H9 (cell line): ENCODE measurements around the gene KANSL1. TPM values are rescaled to one million over a fixed set of nuclear protein-coding genes. Genes with fewer than 3 reads are reported as not detected.
"Not testable (repeated sequence)": the region's sequence is repeated elsewhere in the genome, so short reads cannot be mapped to it uniquely, and the experiment has no call there.

Experiments used
- DNase-seq: peaks from one replicate; pipeline ENCODE4 v3.0.0-alpha.2; 2017
- H2AFZ ChIP-seq: one replicate; pipeline ENCODE4 v1.6.1; 2013; ENCODE audit warnings: mild to moderate bottlenecking, low read length, control low read depth, moderate library complexity
- H2AK5ac ChIP-seq: 2 replicates; pipeline ENCODE4 v1.6.1; 2013; ENCODE audit warnings: low read length, control low read depth, mixed read lengths; ENCODE audit not compliant: insufficient read length
- H2BK120ac ChIP-seq: one replicate; pipeline ENCODE4 v1.6.1; 2013; ENCODE audit warnings: low read depth, mild to moderate bottlenecking, low read length, control low read depth, inconsistent platforms; ENCODE audit not compliant: poor library complexity, severe bottlenecking
- H2BK12ac ChIP-seq: 2 replicates; pipeline ENCODE4 v1.6.1; 2013; ENCODE audit warnings: low read length, control low read depth, mixed read lengths, low read depth; ENCODE audit not compliant: insufficient read length
- H2BK15ac ChIP-seq: 2 replicates; pipeline ENCODE4 v1.6.1; 2013; ENCODE audit warnings: low read depth, low read length, control low read depth
- H2BK20ac ChIP-seq: one replicate; pipeline ENCODE4 v1.6.1; 2013; ENCODE audit warnings: low read depth, mild to moderate bottlenecking, low read length, control low read depth, inconsistent platforms; ENCODE audit not compliant: poor library complexity, severe bottlenecking
- H2BK5ac ChIP-seq: 2 replicates; pipeline ENCODE4 v1.6.1; 2013; ENCODE audit warnings: low read length, control low read depth, mixed read lengths; ENCODE audit not compliant: insufficient read length
- H3K14ac ChIP-seq: 2 replicates; pipeline ENCODE4 v1.6.1; 2013; ENCODE audit warnings: low read length, control low read depth; ENCODE audit not compliant: insufficient read depth
- H3K18ac ChIP-seq: 2 replicates; pipeline ENCODE4 v1.6.1; 2013; ENCODE audit warnings: low read depth, mild to moderate bottlenecking, mixed read lengths, low read length, control low read depth; ENCODE audit not compliant: insufficient read length
- H3K23ac ChIP-seq: 2 replicates; pipeline ENCODE4 v1.6.1; 2013; ENCODE audit warnings: low read length, control low read depth, mixed read lengths, low read depth; ENCODE audit not compliant: insufficient read length
- H3K23me2 ChIP-seq: 2 replicates; pipeline ENCODE4 v1.6.1; 2013; ENCODE audit warnings: low read depth, mild to moderate bottlenecking, mixed read lengths, low read length, control low read depth; ENCODE audit not compliant: insufficient read length, poor library complexity, severe bottlenecking
- H3K27ac ChIP-seq: 2 replicates; pipeline ENCODE4 v1.5.1; 2013; ENCODE audit warnings: low read length, control low read depth, mixed read lengths, low read depth; ENCODE audit not compliant: insufficient read length
- H3K27me3 ChIP-seq: 2 replicates; pipeline ENCODE4 v1.6.1; 2013; ENCODE audit warnings: low read length, control low read depth, inconsistent platforms; ENCODE audit not compliant: insufficient read depth
- H3K4ac ChIP-seq: 2 replicates; pipeline ENCODE4 v1.6.1; 2013; ENCODE audit warnings: low read depth, mild to moderate bottlenecking, control low read depth, inconsistent platforms, low read length, moderate library complexity
- H3K4me1 ChIP-seq: 2 replicates; pipeline ENCODE4 v1.6.1; 2013; ENCODE audit warnings: low read length, control low read depth, inconsistent platforms; ENCODE audit not compliant: insufficient read depth
- H3K4me2 ChIP-seq: 2 replicates; pipeline ENCODE4 v1.6.1; 2013; ENCODE audit warnings: low read length, control low read depth, mixed read lengths; ENCODE audit not compliant: insufficient read length, insufficient read depth
- H3K56ac ChIP-seq: 2 replicates; pipeline ENCODE4 v1.6.1; 2013; ENCODE audit warnings: low read depth, mild to moderate bottlenecking, mixed read lengths, low read length, control low read depth; ENCODE audit not compliant: insufficient read length
- H3K79me1 ChIP-seq: 2 replicates; pipeline ENCODE4 v1.6.1; 2013; ENCODE audit warnings: low read depth, mild to moderate bottlenecking, moderate library complexity, low read length, control low read depth, inconsistent platforms; ENCODE audit not compliant: insufficient read depth, poor library complexity, severe bottlenecking
- H3K79me2 ChIP-seq: 2 replicates; pipeline ENCODE4 v1.6.1; 2013; ENCODE audit warnings: low read length, control low read depth, inconsistent platforms; ENCODE audit not compliant: insufficient read depth
- H3K9ac ChIP-seq: 2 replicates; pipeline ENCODE4 v1.6.1; 2013; ENCODE audit warnings: low read length, control low read depth, mixed read lengths; ENCODE audit not compliant: insufficient read length; ENCODE audit errors: extremely low read depth
- H3K9me3 ChIP-seq: one replicate; pipeline ENCODE4 v1.6.1; 2013; ENCODE audit warnings: low read depth, low read length, inconsistent platforms; ENCODE audit not compliant: control insufficient read depth
- H3T11ph ChIP-seq: one replicate; pipeline ENCODE4 v1.6.1; 2013; ENCODE audit warnings: mild to moderate bottlenecking, low read length, control low read depth, inconsistent platforms
- H4K20me1 ChIP-seq: one replicate; pipeline ENCODE4 v1.6.1; 2013; ENCODE audit not compliant: control insufficient read depth, insufficient read length, insufficient read depth
- H4K5ac ChIP-seq: 2 replicates; pipeline ENCODE4 v1.6.1; 2013; ENCODE audit warnings: low read depth, mild to moderate bottlenecking, mixed read lengths, low read length, control low read depth; ENCODE audit not compliant: insufficient read length
- H4K8ac ChIP-seq: replicated peaks from 2 replicates; pipeline ENCODE4 v1.6.1; 2013; ENCODE audit warnings: low read length, control low read depth, mixed read lengths, low read depth; ENCODE audit not compliant: insufficient read length
- H4K91ac ChIP-seq: 2 replicates; pipeline ENCODE4 v1.6.1; 2013; ENCODE audit warnings: low read depth, mild to moderate bottlenecking, moderate library complexity, mixed read lengths, low read length, control low read depth; ENCODE audit not compliant: insufficient read length
- H3K27ac Mint-ChIP-seq, 3 experiments: 2 replicates in 2 of 3; 3 replicates in 1 of 3; pipeline ENCODE4 v1.8.0; 2020 to 2021; ENCODE audit warnings: mixed read lengths in 3 of 3, mild to moderate bottlenecking in 1 of 3, moderate library complexity in 1 of 3
- H3K27me3 Mint-ChIP-seq: 2 replicates; pipeline ENCODE4 v1.8.0; 2021; ENCODE audit warnings: low read depth, mild to moderate bottlenecking, moderate library complexity, mixed read lengths
- H3K36me3 Mint-ChIP-seq, 3 experiments: 2 replicates in 2 of 3; 3 replicates in 1 of 3; pipeline ENCODE4 v1.8.0; 2020 to 2021; ENCODE audit warnings: low read depth in 3 of 3, mixed read lengths in 3 of 3; ENCODE audit not compliant: insufficient read depth in 1 of 3
- H3K4me1 Mint-ChIP-seq, 2 experiments: 2 replicates each; pipeline ENCODE4 v1.8.0; 2020; ENCODE audit warnings: mixed read lengths in 2 of 2
- H3K4me3 Mint-ChIP-seq, 2 experiments: 2 replicates in 1 of 2; 3 replicates in 1 of 2; pipeline ENCODE4 v1.8.0; 2020 to 2021; ENCODE audit warnings: mild to moderate bottlenecking in 2 of 2, mixed read lengths in 2 of 2, moderate library complexity in 1 of 2
- H3K9me3 Mint-ChIP-seq, 2 experiments: 2 replicates in 1 of 2; 3 replicates in 1 of 2; pipeline ENCODE4 v1.8.0; 2020; ENCODE audit warnings: mild to moderate bottlenecking in 2 of 2, mixed read lengths in 2 of 2, moderate library complexity in 1 of 2
- WGBS: extraction: QIAGEN DNeasy Blood & Tissue Kit; methylation state at CpG from one replicate; pipeline ENCODE4 v1.1.7; 2013; ENCODE audit warnings: missing lambda C conversion rate, low lambda C conversion rate, mixed read lengths; ENCODE audit not compliant: insufficient read length; ENCODE audit errors: extremely low coverage; 5-methylcytosine and 5-hydroxymethylcytosine counted together
- total RNA-seq: library from RNA; stranded (reverse); gene quantifications from 2 replicates; pipeline ENCODE4 v1.2.1, GENCODE V29; 2021
- TF ChIP-seq, protein P1 (sequence below): fragments of 200-600 bp; sonication (generic); conservative IDR thresholded peaks from 3 replicates; pipeline ENCODE4 v1.8.0; 2021; ENCODE audit warnings: antibody characterized with exemption, mild to moderate bottlenecking

KANSL1 gene
- total RNA-seq, 1 experiment from 2014 or later = 114 TPM

DNA sequence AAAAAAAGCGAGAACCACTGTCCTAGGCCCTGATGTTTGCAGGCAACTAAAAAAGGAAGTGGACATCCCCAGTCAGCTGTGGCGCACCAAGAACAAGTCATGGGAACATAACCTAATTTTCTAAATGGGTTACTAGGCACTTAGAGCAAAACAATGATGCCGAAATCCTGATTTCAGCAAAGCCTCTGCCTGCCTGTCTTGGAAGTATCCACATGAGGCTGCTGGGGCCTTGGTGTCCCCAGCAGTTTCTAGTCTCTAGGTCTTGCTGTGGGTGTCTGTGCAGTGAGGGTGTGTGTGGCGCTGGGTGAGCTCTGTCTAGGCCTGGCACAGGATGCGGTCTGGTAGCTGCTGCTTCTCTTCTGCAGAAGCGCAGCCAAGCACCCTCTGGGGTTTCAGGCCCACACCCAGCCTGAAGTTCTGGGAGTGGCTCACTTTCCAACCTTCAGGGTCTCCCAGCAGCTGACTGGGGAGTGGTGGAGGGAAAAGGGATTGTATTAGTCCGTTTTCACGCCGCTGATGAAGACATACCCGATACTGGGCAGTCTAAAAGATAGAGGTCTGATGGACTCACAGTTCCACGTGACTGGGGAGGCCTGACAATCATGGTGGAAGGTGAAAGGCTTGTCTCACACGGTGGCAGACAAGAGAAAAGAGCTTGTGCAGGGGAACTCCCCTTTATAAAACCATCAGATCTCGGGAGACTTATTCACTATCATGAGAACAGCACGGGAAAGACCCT, 173.0 kb downstream of the KANSL1 start:
- WGBS = no CpG with 5 or more reads among the region's 14 CpGs
- Histone ChIP-seq H4K20me1 (no peaks in the 10 kb centered on the region), H3K23me2 (no peaks in the 10 kb centered on the region), H3K18ac (no peak overlapping the region), H2BK20ac (no peak overlapping the region), H3K27ac (no peak overlapping the region), H3K79me1 (no peaks in the 10 kb centered on the region), H2BK12ac (no peak overlapping the region), H3K23ac (no peak overlapping the region), H3K4ac (no peak overlapping the region), H3K9me3 (no peaks in the 10 kb centered on the region), H4K5ac (no peak overlapping the region), H4K8ac (no peak overlapping the region), H2AFZ (no peak overlapping the region), H2AK5ac (no peak overlapping the region), H3K56ac (no peak overlapping the region), H2BK5ac (no peak overlapping the region), H2BK120ac (no peak overlapping the region), H2BK15ac (no peak overlapping the region), H3K79me2 (no peaks in the 10 kb centered on the region), H3T11ph (no peak overlapping the region), H3K14ac (no peak overlapping the region), H3K9ac (no peak overlapping the region), H3K4me1 (no peaks in the 10 kb centered on the region), H3K4me2 (no peak overlapping the region), H3K27me3 (no peaks in the 10 kb centered on the region), H4K91ac (no peak overlapping the region)
- no peaks in the 10 kb centered on the region; the same call in 1 of the 2 replicates for H3K27me3 Mint-ChIP-seq
- H3K36me3 Mint-ChIP-seq = peaks cover 5 to 11% (median 11%) of the 10 kb centered on the region in 3 experiments; a peak in 6 of 7 replicates
- H3K4me3 Mint-ChIP-seq = no peak overlapping the region
- H3K27ac Mint-ChIP-seq = peak overlapping the region in 1 of 3 experiments; percentile 82; a peak in 3 of 7 replicates
- peaks cover 0 to 3% of the 10 kb centered on the region in 2 experiments; a peak in 1 of 5 replicates for H3K9me3 Mint-ChIP-seq
- TF ChIP-seq, protein P1, sequence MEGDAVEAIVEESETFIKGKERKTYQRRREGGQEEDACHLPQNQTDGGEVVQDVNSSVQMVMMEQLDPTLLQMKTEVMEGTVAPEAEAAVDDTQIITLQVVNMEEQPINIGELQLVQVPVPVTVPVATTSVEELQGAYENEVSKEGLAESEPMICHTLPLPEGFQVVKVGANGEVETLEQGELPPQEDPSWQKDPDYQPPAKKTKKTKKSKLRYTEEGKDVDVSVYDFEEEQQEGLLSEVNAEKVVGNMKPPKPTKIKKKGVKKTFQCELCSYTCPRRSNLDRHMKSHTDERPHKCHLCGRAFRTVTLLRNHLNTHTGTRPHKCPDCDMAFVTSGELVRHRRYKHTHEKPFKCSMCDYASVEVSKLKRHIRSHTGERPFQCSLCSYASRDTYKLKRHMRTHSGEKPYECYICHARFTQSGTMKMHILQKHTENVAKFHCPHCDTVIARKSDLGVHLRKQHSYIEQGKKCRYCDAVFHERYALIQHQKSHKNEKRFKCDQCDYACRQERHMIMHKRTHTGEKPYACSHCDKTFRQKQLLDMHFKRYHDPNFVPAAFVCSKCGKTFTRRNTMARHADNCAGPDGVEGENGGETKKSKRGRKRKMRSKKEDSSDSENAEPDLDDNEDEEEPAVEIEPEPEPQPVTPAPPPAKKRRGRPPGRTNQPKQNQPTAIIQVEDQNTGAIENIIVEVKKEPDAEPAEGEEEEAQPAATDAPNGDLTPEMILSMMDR = no peak
- H3K4me1 Mint-ChIP-seq = peaks cover 2 to 6% of the 10 kb centered on the region in 2 experiments; a peak in 1 of 4 replicates
- no peak for DNase-seq

DNA sequence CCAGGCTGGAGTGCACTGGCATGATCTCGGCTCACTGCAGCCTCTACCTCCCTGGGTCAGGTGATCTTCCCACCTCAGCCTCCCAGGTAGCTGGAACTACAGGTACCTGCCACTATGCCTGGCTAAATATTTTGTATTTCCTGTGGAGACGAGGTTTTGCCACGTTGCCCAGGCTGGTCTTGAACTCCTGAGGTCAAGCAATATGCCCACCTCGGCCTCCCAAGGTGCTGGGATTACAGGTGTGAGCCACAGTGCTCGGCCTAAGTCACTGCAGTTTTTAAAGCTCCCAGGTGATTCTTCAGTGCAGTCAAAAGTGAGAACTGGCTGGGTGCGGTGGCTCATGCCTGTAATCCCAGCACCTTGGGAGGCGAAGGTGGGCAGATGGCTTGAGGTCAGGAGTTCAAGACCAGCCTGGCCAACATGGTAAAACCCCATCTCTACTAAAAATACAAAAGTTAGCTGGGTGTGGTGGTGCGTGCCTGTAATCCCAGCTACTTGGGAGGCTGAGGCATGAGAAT, 173.8 kb downstream of the KANSL1 start:
- not testable (repeated sequence) for H2AK5ac ChIP-seq, H3K27ac Mint-ChIP-seq

More for the DNA sequence above, 173.8 kb downstream of the KANSL1 start:
- peaks cover 5 to 11% (median 10%) of the 10 kb centered on the region in 3 experiments; a peak in 6 of 7 replicates for H3K36me3 Mint-ChIP-seq
- H3K18ac ChIP-seq, H3K4me1 Mint-ChIP-seq, H2BK120ac ChIP-seq, H3K23me2 ChIP-seq, H3K79me1 ChIP-seq, H3K9me3 Mint-ChIP-seq, H2BK5ac ChIP-seq, H3K4ac ChIP-seq, H3K9me3 ChIP-seq, H3K27me3 Mint-ChIP-seq, H3K27me3 ChIP-seq, H3K56ac ChIP-seq, DNase-seq, H2BK12ac ChIP-seq, H3K4me1 ChIP-seq, H4K20me1 ChIP-seq, H3K23ac ChIP-seq, H2BK20ac ChIP-seq, H2AFZ ChIP-seq, H3K4me2 ChIP-seq, H3K9ac ChIP-seq, H3K27ac ChIP-seq, H2BK15ac ChIP-seq, H4K8ac ChIP-seq, H4K5ac ChIP-seq, H4K91ac ChIP-seq, H3T11ph ChIP-seq, H3K4me3 Mint-ChIP-seq, H3K14ac ChIP-seq, H3K79me2 ChIP-seq: not testable (repeated sequence)
- WGBS = no CpG with 5 or more reads among the region's 8 CpGs
